SJCRH30 (cell line): ENCODE results near the gene NISCH. TPM values are rescaled to one million over a fixed set of nuclear protein-coding genes. Genes with fewer than 3 reads are reported as not detected.

Experiments
- DNase-seq, 2 experiments: peaks; one replicate each; pipeline ENCODE4 v3.0.0-alpha.2; 2015 to 2020
- H3K27ac ChIP-seq: fragments of 250-450 bp; sonication (Bioruptor Pico); 2 replicates; pipeline ENCODE4 v1.5.1; 2020; ENCODE audit warnings: mild to moderate bottlenecking, moderate library complexity
- H3K27me3 ChIP-seq: fragments of 250-450 bp; sonication (Bioruptor Pico); 2 replicates; pipeline ENCODE4 v1.5.1; 2020; ENCODE audit warnings: mild to moderate bottlenecking, moderate library complexity
- H3K36me3 ChIP-seq: fragments of 250-450 bp; sonication (Bioruptor Pico); 2 replicates; pipeline ENCODE4 v1.5.1; 2020; ENCODE audit warnings: mild to moderate bottlenecking, moderate library complexity
- H3K4me1 ChIP-seq: fragments of 250-450 bp; sonication (Bioruptor Pico); 2 replicates; pipeline ENCODE4 v1.5.1; 2020; ENCODE audit warnings: mild to moderate bottlenecking, moderate library complexity
- H3K4me3 ChIP-seq: fragments of 250-450 bp; sonication (Bioruptor Pico); 2 replicates; pipeline ENCODE4 v1.5.1; 2020; ENCODE audit warnings: mild to moderate bottlenecking, moderate library complexity
- H3K9me3 ChIP-seq: fragments of 250-450 bp; sonication (Bioruptor Pico); replicated peaks from 2 replicates; pipeline ENCODE4 v1.5.1; 2020; ENCODE audit warnings: mild to moderate bottlenecking, moderate library complexity
- total RNA-seq: library from RNA; depleted of rRNA; stranded (reverse); fragments of >200 nt; shearing (Covaris generic); gene quantifications from 2 replicates; pipeline ENCODE4 v1.2.3, GENCODE V29; 2014

Gene NISCH
- total RNA-seq, 1 experiment from 2014 or later, result 43.5 TPM

- peaks cover 45% of the 10 kb centered on the region for H3K36me3 ChIP-seq
- H3K27ac ChIP-seq, result no peak overlapping the region
- no peak for DNase-seq
- no peak overlapping the region for H3K4me3 ChIP-seq
- no peaks in the 10 kb centered on the region for H3K9me3 ChIP-seq
- no peaks in the 10 kb centered on the region for H3K27me3 ChIP-seq
- H3K4me1 ChIP-seq, result no peaks in the 10 kb centered on the region
Observed at GRCh38 chr3:52469001-52469400, 13.6 kb downstream of the NISCH start.

- no peak overlapping the region for H3K4me3 ChIP-seq
- peaks cover 54% of the 10 kb centered on the region for H3K36me3 ChIP-seq
- H3K27ac ChIP-seq, result no peak overlapping the region
- H3K4me1 ChIP-seq, result no peaks in the 10 kb centered on the region
- H3K27me3 ChIP-seq, result no peaks in the 10 kb centered on the region
- H3K9me3 ChIP-seq, result no peaks in the 10 kb centered on the region
- no peak for DNase-seq
Observed at GRCh38 chr3:52470920-52471319, 15.5 kb downstream of the NISCH start.

- DNase-seq, result no peak
- H3K4me1 ChIP-seq, result no peaks in the 10 kb centered on the region
- no peak overlapping the region for H3K27ac ChIP-seq
- no peak overlapping the region for H3K4me3 ChIP-seq
- H3K27me3 ChIP-seq, result no peaks in the 10 kb centered on the region
- peaks cover 58% of the 10 kb centered on the region for H3K36me3 ChIP-seq
- H3K9me3 ChIP-seq, result no peaks in the 10 kb centered on the region
Observed at GRCh38 chr3:52471371-52472238, 16.2 kb downstream of the NISCH start.

GRCh38 chr3:52472239-52473000, 17.0 kb downstream of the NISCH start:
- no peak for DNase-seq
- no peak overlapping the region for H3K4me3 ChIP-seq
- H3K27ac ChIP-seq, result no peak overlapping the region
- no peaks in the 10 kb centered on the region for H3K9me3 ChIP-seq
- H3K4me1 ChIP-seq, result no peaks in the 10 kb centered on the region
- H3K36me3 ChIP-seq, result peaks cover 62% of the 10 kb centered on the region
- H3K27me3 ChIP-seq, result no peaks in the 10 kb centered on the region

GRCh38 chr3:52473026-52473425, 17.6 kb downstream of the NISCH start:
- Histone ChIP-seq H3K9me3 (no peaks in the 10 kb centered on the region), H3K36me3 (peaks cover 62% of the 10 kb centered on the region), H3K27me3 (no peaks in the 10 kb centered on the region), H3K4me3 (no peak overlapping the region), H3K27ac (no peak overlapping the region), H3K4me1 (no peaks in the 10 kb centered on the region)
- no peak for DNase-seq

GRCh38 chr3:52477076-52477795, 21.8 kb downstream of the NISCH start:
- DNase-seq, result no peak
- no peaks in the 10 kb centered on the region for H3K4me1 ChIP-seq
- no peaks in the 10 kb centered on the region for H3K27me3 ChIP-seq
- H3K9me3 ChIP-seq, result no peaks in the 10 kb centered on the region
- H3K36me3 ChIP-seq, result peaks cover 69% of the 10 kb centered on the region
- H3K4me3 ChIP-seq, result no peak overlapping the region
- H3K27ac ChIP-seq, result no peak overlapping the region

GRCh38 chr3:52477796-52478095, 22.3 kb downstream of the NISCH start:
- Histone ChIP-seq H3K4me1 (no peaks in the 10 kb centered on the region), H3K27ac (no peak overlapping the region), H3K27me3 (no peaks in the 10 kb centered on the region), H3K36me3 (peaks cover 64% of the 10 kb centered on the region), H3K9me3 (no peaks in the 10 kb centered on the region), H3K4me3 (no peak overlapping the region)
- no peak for DNase-seq

GRCh38 chr3:52479037-52479876, 23.9 kb downstream of the NISCH start:
- Histone ChIP-seq H3K9me3 (no peaks in the 10 kb centered on the region), H3K36me3 (peaks cover 52% of the 10 kb centered on the region), H3K27me3 (no peaks in the 10 kb centered on the region), H3K4me1 (no peaks in the 10 kb centered on the region; the same call in 1 of the 2 replicates), H3K4me3 (no peak overlapping the region), H3K27ac (no peak overlapping the region)
- no peak for DNase-seq

- peaks cover 47% of the 10 kb centered on the region for H3K36me3 ChIP-seq
- no peak for DNase-seq
Observed at GRCh38 chr3:52479877-52480575, 24.6 kb downstream of the NISCH start.

GRCh38 chr3:52480768-52481715, 25.6 kb downstream of the NISCH start:
- H3K27ac ChIP-seq, result no peak overlapping the region
- H3K9me3 ChIP-seq, result no peaks in the 10 kb centered on the region
- H3K4me1 ChIP-seq, result no peaks in the 10 kb centered on the region; the same call in 1 of the 2 replicates
- peaks cover 43% of the 10 kb centered on the region for H3K36me3 ChIP-seq
- no peaks in the 10 kb centered on the region for H3K27me3 ChIP-seq
- no peak overlapping the region for H3K4me3 ChIP-seq
- no peak for DNase-seq

More at GRCh38 chr3:52479877-52480575, 24.6 kb downstream of the NISCH start:
- no peak overlapping the region for H3K27ac ChIP-seq
- no peaks in the 10 kb centered on the region for H3K9me3 ChIP-seq
- no peaks in the 10 kb centered on the region for H3K27me3 ChIP-seq
- no peak overlapping the region for H3K4me3 ChIP-seq
- H3K4me1 ChIP-seq, result no peaks in the 10 kb centered on the region; the same call in 1 of the 2 replicates

- H3K9me3 ChIP-seq, result no peaks in the 10 kb centered on the region
- peak in 1 of 2 experiments; percentile 26 for DNase-seq
- peaks cover 36% of the 10 kb centered on the region for H3K36me3 ChIP-seq
- H3K4me1 ChIP-seq, result no peaks in the 10 kb centered on the region; the same call in 1 of the 2 replicates
- no peaks in the 10 kb centered on the region for H3K27me3 ChIP-seq
- no peak overlapping the region for H3K4me3 ChIP-seq
- no peak overlapping the region for H3K27ac ChIP-seq
Observed at GRCh38 chr3:52481819-52482521, 26.6 kb downstream of the NISCH start.

GRCh38 chr3:52483081-52483480, 27.7 kb downstream of the NISCH start:
- Histone ChIP-seq H3K36me3 (peaks cover 31% of the 10 kb centered on the region), H3K27ac (no peak overlapping the region), H3K27me3 (no peaks in the 10 kb centered on the region), H3K9me3 (no peaks in the 10 kb centered on the region), H3K4me1 (no peaks in the 10 kb centered on the region; the same call in 1 of the 2 replicates), H3K4me3 (no peak overlapping the region)
- no peak for DNase-seq
